ENCODE measurements around the gene IQSEC1. TPM values are rescaled to one million over a fixed set of nuclear protein-coding genes. Genes with fewer than 3 reads are reported as not detected.

IQSEC1 gene
- total and polyA plus RNA-seq, 9 of the 15 experiments (the other 6 are each of a cell fraction or from before 2014, with no cell fraction given) = 0.56 to 39.0 (median 6.8) TPM

- no peak for TF ChIP-seq PCBP1 (IDR thresholded peaks at IDR 0.05; ENCODE audit: low read depth, low read length, poor library complexity, severe bottlenecking)
- TF ChIP-seq FOXP4 (CRISPR knock-in tag; IDR thresholded peaks at IDR 0.05; ENCODE audit: borderline replicate concordance) = no peak
- TF ChIP-seq MXD1 (CRISPR knock-in tag; IDR thresholded peaks at IDR 0.05; ENCODE audit: borderline replicate concordance, poor library complexity, severe bottlenecking) = no peak
- TF ChIP-seq, protein P1, sequence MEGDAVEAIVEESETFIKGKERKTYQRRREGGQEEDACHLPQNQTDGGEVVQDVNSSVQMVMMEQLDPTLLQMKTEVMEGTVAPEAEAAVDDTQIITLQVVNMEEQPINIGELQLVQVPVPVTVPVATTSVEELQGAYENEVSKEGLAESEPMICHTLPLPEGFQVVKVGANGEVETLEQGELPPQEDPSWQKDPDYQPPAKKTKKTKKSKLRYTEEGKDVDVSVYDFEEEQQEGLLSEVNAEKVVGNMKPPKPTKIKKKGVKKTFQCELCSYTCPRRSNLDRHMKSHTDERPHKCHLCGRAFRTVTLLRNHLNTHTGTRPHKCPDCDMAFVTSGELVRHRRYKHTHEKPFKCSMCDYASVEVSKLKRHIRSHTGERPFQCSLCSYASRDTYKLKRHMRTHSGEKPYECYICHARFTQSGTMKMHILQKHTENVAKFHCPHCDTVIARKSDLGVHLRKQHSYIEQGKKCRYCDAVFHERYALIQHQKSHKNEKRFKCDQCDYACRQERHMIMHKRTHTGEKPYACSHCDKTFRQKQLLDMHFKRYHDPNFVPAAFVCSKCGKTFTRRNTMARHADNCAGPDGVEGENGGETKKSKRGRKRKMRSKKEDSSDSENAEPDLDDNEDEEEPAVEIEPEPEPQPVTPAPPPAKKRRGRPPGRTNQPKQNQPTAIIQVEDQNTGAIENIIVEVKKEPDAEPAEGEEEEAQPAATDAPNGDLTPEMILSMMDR (IDR thresholded peaks at IDR 0.05 in 2 of 3, conservative IDR thresholded peaks at IDR 0.05 in 1 of 3; ENCODE audit: insufficient read depth in 2 of 3, low read depth in 1 of 3, low read length in 3 of 3) = peak; percentile 21 to 47 (median 31); a peak in 3 of 6 replicates
- no peak for TF ChIP-seq ELF2 (CRISPR knock-in tag; IDR thresholded peaks at IDR 0.05)
- TF ChIP-seq TRIM28 (IDR thresholded peaks at IDR 0.05) = peak; percentile 83; the same call in 1 of the 2 replicates
- no peak for TF ChIP-seq SMAD1 (IDR thresholded peaks at IDR 0.05; ENCODE audit: low read depth, low read length, partially characterized antibody)
- TF ChIP-seq DIDO1 (tag; IDR thresholded peaks at IDR 0.05; ENCODE audit: low read depth) = no peak
- no peak for TF ChIP-seq JUNB (CRISPR knock-in tag; conservative IDR thresholded peaks at IDR 0.05)
- TF ChIP-seq HNRNPH1 (optimal IDR thresholded peaks at IDR 0.05; ENCODE audit: low read depth, low read length) = no peak
- no peak for TF ChIP-seq ETS2 (tag; IDR thresholded peaks at IDR 0.05; ENCODE audit: borderline replicate concordance, poor library complexity, severe bottlenecking)
- peak; percentile 33; the same call in 1 of the 2 replicates for TF ChIP-seq CTBP1 (IDR thresholded peaks at IDR 0.05; ENCODE audit: borderline replicate concordance)
- TF ChIP-seq TFAM (CRISPR knock-in tag; conservative IDR thresholded peaks at IDR 0.05) = no peak
- no peak for TF ChIP-seq ETV1 (tag; conservative IDR thresholded peaks at IDR 0.05; ENCODE audit: low read depth)
- peak; percentile 76; the same call in 1 of the 2 replicates for TF ChIP-seq TFAP4 (CRISPR knock-in tag; IDR thresholded peaks at IDR 0.05; ENCODE audit: borderline replicate concordance)
- no peak for TF ChIP-seq DEAF1 (CRISPR knock-in tag; IDR thresholded peaks at IDR 0.05)
- 0 out of 2 replicates have a peak, but pooled peaks have one; percentile 54 for TF ChIP-seq ZNF143 (CRISPR knock-in tag; IDR thresholded peaks at IDR 0.05)
- no peak for TF ChIP-seq EZH2 (IDR thresholded peaks at IDR 0.05; ENCODE audit: borderline replicate concordance, low read depth, low read length)
- no peak for TF ChIP-seq CBX8 (IDR thresholded peaks at IDR 0.05; ENCODE audit: borderline replicate concordance, extremely low read depth, low read depth, low read length, poor library complexity, severe bottlenecking)
Measured at GRCh38 chr3:13013151-13013561, 60.1 kb downstream of the IQSEC1 start (continued).
